HEK293T (cell line): Measurements from ENCODE around the gene SAXO1.
A peak's percentile ranks its signal among the peaks of the same experiment; 100 is the strongest.

Experiments
- CTCF ChIA-PET: fragments of 350-600 bp; formaldehyde crosslinking; extraction: SDS; loops from one replicate; lab custom pipeline; 2021; ENCODE audit warnings: antibody characterized with exemption, inconsistent platforms; lab: Yijun Ruan, JAX
- POLR2A ChIA-PET: fragments of 350-600 bp; formaldehyde crosslinking; extraction: SDS; loops from one replicate; lab custom pipeline; 2020; ENCODE audit warnings: antibody characterized with exemption, inconsistent platforms; lab: Yijun Ruan, JAX
- DNase-seq: peaks from one replicate; pipeline ENCODE4 v3.0.0; 2012; ENCODE audit warnings: mixed read lengths; ENCODE audit errors: extremely low spot score
- ARNT ChIP-seq: fragments of 450-650 bp; IDR thresholded peaks from 2 replicates; pipeline ENCODE4 v1.6.1; 2017; ENCODE audit warnings: mild to moderate bottlenecking
- BHLHE40 ChIP-seq: fragments of 450-650 bp; IDR thresholded peaks from 2 replicates; pipeline ENCODE4 v1.6.1; 2016; ENCODE audit warnings: mild to moderate bottlenecking, moderate library complexity, borderline replicate concordance
- CTBP1 ChIP-seq: fragments of 450-650 bp; IDR thresholded peaks from 2 replicates; pipeline ENCODE4 v1.6.1; 2016; ENCODE audit warnings: borderline replicate concordance
- ELF4 ChIP-seq: fragments of 450-650 bp; IDR thresholded peaks from 2 replicates; pipeline ENCODE4 v1.6.1; 2017; ENCODE audit warnings: antibody characterized with exemption
- FOXA1 ChIP-seq: fragments of 450-650 bp; IDR thresholded peaks from 2 replicates; pipeline ENCODE4 v1.6.1; 2016; ENCODE audit warnings: mild to moderate bottlenecking
- FOXK2 ChIP-seq: fragments of 450-650 bp; IDR thresholded peaks from 2 replicates; pipeline ENCODE4 v1.6.1; 2016; ENCODE audit warnings: mild to moderate bottlenecking
- FOXM1 ChIP-seq: fragments of 450-650 bp; IDR thresholded peaks from 2 replicates; pipeline ENCODE4 v1.6.1; 2017; ENCODE audit warnings: mild to moderate bottlenecking, borderline replicate concordance
- HDGF ChIP-seq: fragments of 450-650 bp; IDR thresholded peaks from 2 replicates; pipeline ENCODE4 v1.6.1; 2017; ENCODE audit warnings: antibody characterized with exemption, borderline replicate concordance
- L3MBTL2 ChIP-seq: fragments of 450-650 bp; conservative IDR thresholded peaks from 2 replicates; pipeline ENCODE4 v1.6.1; 2016; ENCODE audit warnings: mild to moderate bottlenecking
- LEF1 ChIP-seq: fragments of 450-650 bp; IDR thresholded peaks from 2 replicates; pipeline ENCODE4 v1.6.1; 2017; ENCODE audit warnings: mild to moderate bottlenecking, borderline replicate concordance
- NFRKB ChIP-seq: fragments of 450-650 bp; IDR thresholded peaks from 2 replicates; pipeline ENCODE4 v1.6.1; 2016; ENCODE audit warnings: mild to moderate bottlenecking, moderate library complexity
- SP1 ChIP-seq: fragments of 450-650 bp; IDR thresholded peaks from 2 replicates; pipeline ENCODE4 v1.6.1; 2017
- SUZ12 ChIP-seq: fragments of 450-650 bp; IDR thresholded peaks from 2 replicates; pipeline ENCODE4 v1.6.1; 2016; ENCODE audit warnings: mild to moderate bottlenecking
- TARDBP ChIP-seq: fragments of 450-650 bp; IDR thresholded peaks from 2 replicates; pipeline ENCODE4 v1.6.1; 2016
- ZNF384 ChIP-seq: fragments of 450-650 bp; IDR thresholded peaks from 2 replicates; pipeline ENCODE4 v1.6.1; 2016
- TF ChIP-seq, protein P1 (sequence below): fragments of 450-650 bp; IDR thresholded peaks from 2 replicates; pipeline ENCODE4 v1.6.1; 2016

SAXO1 gene

DNA sequence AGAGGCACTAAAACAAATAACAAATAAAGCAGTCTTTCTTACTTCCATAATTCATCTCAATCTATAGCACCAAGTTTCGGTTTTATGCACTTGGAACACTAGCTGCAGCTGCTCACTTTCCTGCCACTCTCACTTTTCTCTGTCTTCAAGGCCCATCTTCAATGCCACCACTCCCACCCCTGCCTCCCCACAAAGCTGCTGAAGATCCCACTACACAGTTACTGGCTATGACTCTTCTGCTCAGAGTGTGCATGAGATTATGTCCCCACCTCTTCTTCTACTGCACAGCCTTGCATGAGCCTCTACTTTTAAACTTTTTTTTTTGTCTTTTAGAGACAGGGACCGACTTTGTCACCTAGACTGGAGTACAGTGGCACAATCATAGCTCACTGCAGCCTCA is 77.4 kb downstream of the SAXO1 start:
- POLR2A ChIA-PET, result no interaction called here
- CTCF ChIA-PET, result no interaction called here
- no peak for TF ChIP-seq LEF1
- no peak for TF ChIP-seq HDGF
- TF ChIP-seq NFRKB, result no peak
- TF ChIP-seq TARDBP, result no peak
- TF ChIP-seq BHLHE40, result no peak
- TF ChIP-seq, protein P1, sequence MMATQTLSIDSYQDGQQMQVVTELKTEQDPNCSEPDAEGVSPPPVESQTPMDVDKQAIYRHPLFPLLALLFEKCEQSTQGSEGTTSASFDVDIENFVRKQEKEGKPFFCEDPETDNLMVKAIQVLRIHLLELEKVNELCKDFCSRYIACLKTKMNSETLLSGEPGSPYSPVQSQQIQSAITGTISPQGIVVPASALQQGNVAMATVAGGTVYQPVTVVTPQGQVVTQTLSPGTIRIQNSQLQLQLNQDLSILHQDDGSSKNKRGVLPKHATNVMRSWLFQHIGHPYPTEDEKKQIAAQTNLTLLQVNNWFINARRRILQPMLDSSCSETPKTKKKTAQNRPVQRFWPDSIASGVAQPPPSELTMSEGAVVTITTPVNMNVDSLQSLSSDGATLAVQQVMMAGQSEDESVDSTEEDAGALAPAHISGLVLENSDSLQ, result no peak
- no peak for TF ChIP-seq ZNF384
- no peak for TF ChIP-seq L3MBTL2
- no peak for TF ChIP-seq ARNT
- no peak for TF ChIP-seq CTBP1
- no peak for TF ChIP-seq SP1
- no peak for TF ChIP-seq FOXA1
- TF ChIP-seq FOXM1, result no peak
- TF ChIP-seq FOXK2, result no peak
- no peak for TF ChIP-seq SUZ12
- TF ChIP-seq ELF4, result no peak
- DNase-seq, result no peak

DNA sequence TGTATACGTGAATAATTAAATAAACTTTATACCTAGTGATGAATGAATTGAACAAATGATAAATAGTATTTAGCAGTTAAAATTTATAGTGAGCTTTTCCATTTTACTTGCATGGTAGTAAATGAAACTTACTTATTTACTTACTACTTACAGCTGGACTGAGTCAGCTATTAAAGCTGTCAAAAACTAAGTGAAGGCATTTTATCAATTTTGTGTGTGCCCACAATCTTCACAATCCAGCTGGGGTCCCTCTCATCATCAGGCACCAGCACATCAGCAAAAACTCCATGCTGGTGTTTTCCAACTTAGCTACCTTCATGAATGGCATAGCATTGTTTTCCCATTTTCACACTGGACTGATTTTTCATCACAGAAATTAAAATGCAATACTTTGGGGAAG is 81.1 kb downstream of the SAXO1 start:
- POLR2A ChIA-PET, result no interaction called here
- CTCF ChIA-PET, result interaction anchor here (0.9 kb wide), 1 partner anchor 30 kb away, joined by 3 read pairs; no protein-coding TSS in a partner anchor
- no peak for DNase-seq
- TF ChIP-seq L3MBTL2 (no peak), BHLHE40 (no peak), FOXA1 (no peak), FOXM1 (no peak), SP1 (no peak), CTBP1 (no peak), HDGF (no peak), LEF1 (no peak), FOXK2 (no peak), ELF4 (no peak), SUZ12 (no peak), ARNT (no peak)
- TF ChIP-seq, protein P1, result no peak

DNA sequence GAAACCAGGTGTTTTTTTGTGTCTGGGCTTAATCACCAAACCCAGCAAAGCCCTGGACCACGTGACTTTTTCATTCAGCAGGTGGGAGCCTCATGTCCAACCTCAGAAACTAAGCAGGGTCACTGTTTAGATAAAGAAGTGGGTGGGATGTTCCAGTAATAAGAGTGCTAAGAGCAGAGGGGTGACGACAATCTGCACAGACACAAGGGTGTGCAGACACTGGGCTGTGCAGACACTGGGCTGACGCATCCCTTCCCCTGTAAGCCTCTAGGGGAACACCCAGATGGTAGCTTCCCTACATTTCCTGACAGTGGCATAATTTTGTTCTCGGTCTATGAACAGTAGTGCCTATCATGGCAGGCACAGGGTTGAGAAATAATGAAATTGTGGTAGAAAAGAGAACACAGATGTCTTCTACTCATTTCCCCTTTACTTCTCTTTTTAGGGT is 85.1 kb downstream of the SAXO1 start:
- ChIA-PET POLR2A (no interaction called here), CTCF (no interaction called here)
- peak; percentile 52 for DNase-seq
- TF ChIP-seq SP1 (no peak), CTBP1 (0 out of 2 replicates have a peak, but pooled peaks have one; percentile 5), L3MBTL2 (0 out of 2 replicates have a peak, but pooled peaks have one; percentile 51)

DNA sequence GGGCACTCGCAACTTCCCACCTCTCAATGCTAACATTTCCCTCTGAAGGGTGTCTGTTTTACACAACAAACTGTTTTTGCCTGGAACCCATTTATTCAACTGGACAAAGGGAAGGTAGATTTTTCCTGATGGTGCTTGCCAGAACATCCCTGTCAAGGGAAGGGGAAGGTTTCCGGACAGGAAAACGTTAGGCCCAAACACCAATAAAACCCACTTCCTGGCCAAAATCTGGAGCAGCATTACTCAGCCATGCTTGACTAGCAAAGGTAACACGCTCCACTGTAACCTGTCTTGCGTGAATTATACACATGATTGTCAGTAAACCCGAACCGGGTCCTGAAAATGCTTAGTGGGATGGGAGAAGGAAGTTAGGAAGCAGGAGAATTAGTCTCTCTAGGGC is 90.2 kb downstream of the SAXO1 start:
- POLR2A ChIA-PET, result no interaction called here
- DNase-seq, result no peak
- TF ChIP-seq LEF1 (no peak), FOXM1 (no peak), ELF4 (no peak), TARDBP (no peak), ARNT (no peak), NFRKB (no peak), ZNF384 (no peak), BHLHE40 (no peak), SUZ12 (no peak), L3MBTL2 (no peak), FOXK2 (no peak)
- CTCF ChIA-PET, result no interaction called here

DNA sequence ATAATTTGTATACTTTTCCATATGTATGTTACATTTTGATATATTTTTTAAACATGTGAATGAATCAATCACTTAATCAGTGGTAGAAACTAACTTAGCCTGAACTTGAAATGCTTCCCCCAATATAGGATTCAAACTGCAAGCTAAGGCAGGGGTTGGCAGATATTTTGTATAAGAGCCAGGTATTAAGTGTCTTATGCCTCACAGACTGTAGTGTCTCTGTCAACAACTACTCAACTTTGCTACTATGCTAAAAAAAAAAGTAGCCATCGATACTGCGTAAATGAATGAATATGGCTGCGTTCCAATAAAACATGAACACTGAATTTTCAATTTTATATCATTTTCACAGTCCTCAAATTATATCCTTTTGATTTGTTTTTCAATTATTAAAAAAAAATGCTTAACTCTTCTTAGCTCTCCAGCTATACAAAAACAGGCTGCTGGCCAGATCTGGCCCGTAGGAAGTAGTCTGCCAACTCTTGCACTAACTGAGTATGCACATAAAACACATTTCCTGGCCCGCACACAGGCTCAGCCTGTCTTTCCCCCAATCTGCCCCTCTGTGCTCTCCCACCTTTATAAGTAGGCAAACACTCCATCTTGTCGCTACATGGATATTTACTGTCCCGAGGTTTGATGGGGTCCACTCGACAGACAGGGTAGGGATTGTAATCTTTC is 91.8 kb downstream of the SAXO1 start:
- CTCF ChIA-PET, result no interaction called here
- TF ChIP-seq, protein P1, result no peak
- TF ChIP-seq FOXA1, result no peak
- no peak for TF ChIP-seq FOXK2
- no peak for DNase-seq
- POLR2A ChIA-PET, result no interaction called here

DNA sequence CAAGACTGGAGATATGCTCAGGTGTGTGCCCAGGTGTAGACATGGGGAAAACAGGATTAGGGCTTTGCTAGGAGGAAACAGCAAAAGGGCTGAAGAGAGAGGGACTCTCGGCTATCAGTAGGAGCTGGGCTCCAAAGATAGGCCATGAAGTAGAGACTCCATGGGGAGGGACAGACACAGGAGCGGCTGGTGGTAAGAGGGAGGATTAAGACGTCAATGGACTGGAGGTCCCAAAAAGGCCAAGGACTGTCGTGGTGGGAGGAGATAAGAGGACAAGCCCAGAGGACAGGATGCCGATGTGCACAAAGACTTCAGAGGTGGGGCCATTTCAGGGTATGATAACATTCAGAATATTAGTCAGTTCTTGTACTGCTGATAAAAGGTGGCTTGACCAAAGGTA is 93.1 kb downstream of the SAXO1 start:
- ChIA-PET POLR2A (no interaction called here), CTCF (no interaction called here)
- DNase-seq, result no peak
- TF ChIP-seq FOXM1, result no peak
- no peak for TF ChIP-seq FOXA1
- no peak for TF ChIP-seq FOXK2
- TF ChIP-seq ZNF384, result no peak
- TF ChIP-seq TARDBP, result no peak
- no peak for TF ChIP-seq HDGF
- no peak for TF ChIP-seq SP1
- no peak for TF ChIP-seq CTBP1
- TF ChIP-seq ELF4, result no peak
- TF ChIP-seq SUZ12, result no peak
- TF ChIP-seq L3MBTL2, result no peak
- no peak for TF ChIP-seq NFRKB
- TF ChIP-seq, protein P1, result no peak
- no peak for TF ChIP-seq LEF1
- no peak for TF ChIP-seq BHLHE40
- no peak for TF ChIP-seq ARNT
